Gastroesophageal sphincter (tissue), 3 donors: ENCODE results near the gene ZBTB7C.

Source experiments
- POLR2A ChIP-seq, 2 donors: fragments of 450-650 bp; IDR thresholded peaks; one replicate each; pipeline ENCODE4 v1.6.1; 2017; ENCODE audit warnings: antibody characterized with exemption in 2 of 2, mild to moderate bottlenecking in 2 of 2, moderate library complexity in 1 of 2
- POLR2AphosphoS5 ChIP-seq: sonication (generic); formaldehyde crosslinking; IDR thresholded peaks from one replicate; pipeline ENCODE4 v1.6.1; 2017; ENCODE audit warnings: antibody characterized with exemption
- TF ChIP-seq, protein P1 (sequence below), 4 experiments: fragments of 200-600 bp in 2 of 4; fragments of 450-650 bp in 2 of 4; sonication (generic) in 1 of 4; IDR thresholded peaks; one replicate each; pipeline ENCODE4 v1.5.1; 2017 to 2019; ENCODE audit warnings: antibody characterized with exemption in 4 of 4, mild to moderate bottlenecking in 2 of 4, moderate library complexity in 2 of 4

DNA sequence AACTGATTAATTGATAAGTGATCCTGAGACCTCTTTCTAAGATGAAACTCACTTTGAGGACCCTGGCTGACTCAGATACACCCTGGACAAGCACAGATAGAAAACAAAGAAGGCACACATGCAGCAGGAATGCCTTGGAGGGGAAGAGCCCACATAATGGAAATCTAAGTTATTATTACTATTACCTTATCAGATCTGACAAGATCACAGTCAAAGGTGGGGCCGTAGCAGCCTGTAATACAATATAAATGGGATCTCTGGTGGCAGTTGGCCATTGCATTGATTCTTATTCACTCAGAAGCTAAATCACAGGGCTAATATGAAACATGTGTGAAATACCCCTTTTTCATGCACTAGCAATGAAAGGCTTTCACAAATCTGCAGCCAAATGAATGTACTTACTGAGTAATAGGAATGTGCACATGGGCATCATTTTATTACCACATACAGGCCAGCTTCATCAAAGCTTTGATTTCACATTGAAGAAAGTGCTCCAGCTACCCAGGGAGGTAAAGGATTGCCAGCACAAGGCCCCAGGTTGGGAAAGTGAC is 84.0 kb downstream of the ZBTB7C start:
- no peak for TF ChIP-seq POLR2AphosphoS5
- TF ChIP-seq, protein P1, sequence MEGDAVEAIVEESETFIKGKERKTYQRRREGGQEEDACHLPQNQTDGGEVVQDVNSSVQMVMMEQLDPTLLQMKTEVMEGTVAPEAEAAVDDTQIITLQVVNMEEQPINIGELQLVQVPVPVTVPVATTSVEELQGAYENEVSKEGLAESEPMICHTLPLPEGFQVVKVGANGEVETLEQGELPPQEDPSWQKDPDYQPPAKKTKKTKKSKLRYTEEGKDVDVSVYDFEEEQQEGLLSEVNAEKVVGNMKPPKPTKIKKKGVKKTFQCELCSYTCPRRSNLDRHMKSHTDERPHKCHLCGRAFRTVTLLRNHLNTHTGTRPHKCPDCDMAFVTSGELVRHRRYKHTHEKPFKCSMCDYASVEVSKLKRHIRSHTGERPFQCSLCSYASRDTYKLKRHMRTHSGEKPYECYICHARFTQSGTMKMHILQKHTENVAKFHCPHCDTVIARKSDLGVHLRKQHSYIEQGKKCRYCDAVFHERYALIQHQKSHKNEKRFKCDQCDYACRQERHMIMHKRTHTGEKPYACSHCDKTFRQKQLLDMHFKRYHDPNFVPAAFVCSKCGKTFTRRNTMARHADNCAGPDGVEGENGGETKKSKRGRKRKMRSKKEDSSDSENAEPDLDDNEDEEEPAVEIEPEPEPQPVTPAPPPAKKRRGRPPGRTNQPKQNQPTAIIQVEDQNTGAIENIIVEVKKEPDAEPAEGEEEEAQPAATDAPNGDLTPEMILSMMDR (IDR thresholded peaks at IDR 0.05), result no peak
- no peak for TF ChIP-seq POLR2A (IDR thresholded peaks at IDR 0.05)
